ENCODE measurements around the gene GTF3A.

GTF3A gene

DNA sequence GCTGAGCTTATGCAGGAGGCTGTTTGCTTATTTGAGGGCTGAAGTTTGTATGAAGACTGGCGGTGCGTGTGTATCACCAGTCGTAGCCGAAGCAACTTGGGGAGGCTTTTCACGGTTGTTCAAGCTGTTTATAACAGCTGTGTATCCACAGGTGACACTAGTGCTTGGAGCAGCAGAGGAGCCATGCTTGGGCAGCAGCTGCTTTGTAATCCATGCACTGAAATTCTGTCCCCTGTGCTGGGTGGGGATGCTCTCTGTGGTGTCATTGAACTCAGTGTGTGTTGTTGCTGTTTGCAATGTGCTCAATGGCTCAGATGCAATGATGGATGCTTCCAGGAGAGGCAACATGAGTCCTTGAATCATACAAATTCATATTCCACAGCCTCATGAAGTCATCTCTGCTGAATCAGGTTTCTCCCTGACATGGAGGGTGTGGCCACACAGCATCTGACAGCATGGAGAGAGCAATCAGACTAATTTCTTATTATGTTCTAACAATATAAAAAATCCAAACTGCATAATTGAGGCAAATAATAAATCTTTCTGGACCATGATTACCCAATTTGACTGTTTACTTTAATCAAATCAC, 18.8 kb upstream of the GTF3A start:
- DNase-seq (ENCODE audit: low read depth), result no peak

- DNase-seq (ENCODE audit: low read depth), result no peak
Measured at GRCh38 chr13:27406178-27406939, 18.1 kb upstream of the GTF3A start.

- no peak for DNase-seq (ENCODE audit: low read depth)
Measured at GRCh38 chr13:27408074-27408473, 16.3 kb upstream of the GTF3A start.

DNA sequence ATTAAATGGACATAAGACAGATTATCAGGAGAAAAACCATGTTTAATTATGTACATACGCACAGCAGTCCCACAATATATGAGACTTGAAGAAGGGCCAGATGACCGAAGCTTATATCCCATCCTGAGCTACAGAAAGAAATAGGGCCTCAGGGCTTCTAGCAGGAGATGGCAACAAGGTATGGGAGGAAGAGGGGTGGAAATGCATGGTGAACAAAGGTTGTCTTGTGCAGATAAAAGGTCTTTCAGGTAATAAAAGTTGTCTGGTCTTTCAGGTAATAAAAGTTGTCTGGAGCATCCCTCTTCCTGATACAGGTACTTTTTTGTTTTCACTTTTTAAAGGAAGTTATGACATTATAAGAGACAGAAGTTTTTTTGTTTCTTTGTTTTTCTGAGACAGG, 15.4 kb upstream of the GTF3A start:
- no peak for DNase-seq (ENCODE audit: low read depth)

DNA sequence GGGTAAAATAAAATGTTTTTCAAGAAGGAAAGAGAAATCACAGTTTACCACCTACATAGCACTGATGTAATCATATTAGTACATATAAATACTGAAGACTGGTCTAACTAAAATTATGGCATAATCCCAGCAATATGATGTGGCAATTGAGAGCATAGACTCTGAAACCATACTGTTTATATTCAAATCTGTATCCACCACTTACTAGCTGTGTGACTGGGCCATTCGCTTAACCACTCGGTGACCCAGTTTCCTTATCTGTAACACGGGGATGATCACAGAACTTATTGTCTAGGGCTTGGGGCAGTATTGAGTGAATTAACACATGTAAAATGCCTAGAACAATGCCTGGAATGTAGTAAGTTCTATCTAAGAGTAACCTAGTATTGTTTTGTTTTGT, 13.1 kb upstream of the GTF3A start:
- DNase-seq (ENCODE audit: low read depth), result no peak

DNA sequence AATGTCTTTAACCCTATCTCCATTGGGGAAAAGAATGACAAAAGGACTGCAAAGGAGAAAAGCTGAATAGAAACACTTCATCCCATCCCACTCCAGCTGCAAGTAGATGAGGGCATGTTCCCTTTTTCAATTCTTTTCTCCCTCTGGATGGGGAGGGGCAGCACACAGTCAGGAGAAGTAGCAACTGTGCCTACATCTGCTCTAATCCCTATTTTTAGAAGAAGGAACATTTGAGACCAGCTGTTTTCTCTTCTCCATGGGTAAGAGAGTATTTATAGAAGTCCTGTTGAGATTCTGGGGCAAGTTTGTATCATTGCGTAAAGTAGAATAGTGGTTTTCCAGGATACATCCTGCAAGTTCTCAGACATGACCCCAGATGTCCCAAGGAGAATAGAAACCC, 9.3 kb upstream of the GTF3A start:
- DNase-seq (ENCODE audit: low read depth), result no peak

- DNase-seq (ENCODE audit: low read depth), result no peak
Measured at GRCh38 chr13:27419328-27419727, 5.1 kb upstream of the GTF3A start.

DNA sequence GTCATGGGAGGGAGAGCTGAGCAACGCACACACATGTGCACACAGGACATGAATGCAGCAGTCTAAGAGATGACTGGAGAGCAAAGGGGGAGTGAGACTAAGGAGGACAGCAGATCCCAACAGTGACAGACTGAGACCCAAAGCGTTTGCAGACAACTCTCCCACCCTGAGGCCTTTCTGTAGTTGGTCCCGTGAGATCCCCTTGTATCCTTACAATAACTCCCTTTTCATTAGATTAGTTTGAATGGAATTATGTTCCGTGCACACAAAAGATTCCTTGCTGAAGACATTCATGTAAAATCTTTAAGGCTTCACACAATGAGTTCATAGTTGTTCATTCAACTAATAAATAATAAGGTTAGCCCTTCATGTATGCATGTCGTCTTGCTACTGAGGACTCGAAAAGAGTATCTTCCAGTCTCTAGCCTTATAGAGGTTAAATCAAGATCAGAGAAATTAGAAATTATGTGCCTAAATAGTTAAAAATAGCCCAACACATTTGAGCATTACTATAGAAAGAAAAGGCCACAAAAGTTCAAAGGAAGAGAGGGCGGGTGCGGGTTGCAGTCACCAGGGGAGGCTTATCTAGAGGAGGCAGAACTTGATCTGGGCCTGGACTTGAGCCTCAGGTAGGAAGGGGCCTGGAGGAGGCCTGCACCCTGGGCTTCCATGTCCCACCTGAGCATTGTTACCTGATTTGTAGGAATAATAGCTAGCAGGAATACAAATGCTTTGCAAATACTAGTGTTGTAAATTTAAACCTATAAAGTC, 3.1 kb upstream of the GTF3A start:
- no peak for DNase-seq (ENCODE audit: low read depth)

- no peak for DNase-seq (ENCODE audit: low read depth)
Measured at GRCh38 chr13:27423333-27423732, 1.1 kb upstream of the GTF3A start.

GRCh38 chr13:27425158-27425917, 919 bp downstream of the GTF3A start:
- DNase-seq (ENCODE audit: low read depth), result no peak

DNA sequence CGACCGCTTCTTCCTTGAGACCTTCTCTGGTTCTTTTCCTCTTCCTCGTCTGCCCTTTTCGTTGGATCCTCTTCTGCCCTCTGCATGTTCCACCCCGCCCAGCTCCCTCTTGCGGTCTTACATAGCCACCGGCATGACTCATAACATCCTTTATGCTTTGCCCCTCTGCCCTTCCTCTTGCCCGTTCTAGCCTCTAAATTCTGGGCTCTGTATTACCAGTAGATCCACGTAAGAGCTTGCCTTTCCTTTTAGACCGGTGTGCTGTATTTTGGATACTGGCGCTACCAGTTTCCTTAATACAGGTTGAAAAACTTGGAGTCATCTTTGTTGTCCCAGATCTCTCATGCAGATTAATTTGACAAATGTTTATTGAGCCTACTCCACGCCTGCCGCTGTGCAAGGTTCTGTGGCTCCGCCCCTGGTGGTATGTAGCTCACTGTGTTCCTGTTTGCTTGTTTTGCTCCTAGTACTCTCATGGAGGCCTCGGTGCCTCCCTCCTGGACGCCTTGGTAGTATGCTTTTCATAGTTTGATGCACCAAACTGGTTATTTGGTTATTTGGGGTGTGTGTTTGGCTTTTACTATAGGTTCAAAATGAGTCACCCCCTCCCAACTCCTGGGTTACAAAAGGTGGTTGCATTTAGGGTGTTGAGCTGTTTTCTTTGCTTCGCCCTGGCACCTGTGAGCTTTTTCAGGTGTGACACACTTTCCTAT, 1.7 kb downstream of the GTF3A start:
- no peak for DNase-seq (ENCODE audit: low read depth)

DNA sequence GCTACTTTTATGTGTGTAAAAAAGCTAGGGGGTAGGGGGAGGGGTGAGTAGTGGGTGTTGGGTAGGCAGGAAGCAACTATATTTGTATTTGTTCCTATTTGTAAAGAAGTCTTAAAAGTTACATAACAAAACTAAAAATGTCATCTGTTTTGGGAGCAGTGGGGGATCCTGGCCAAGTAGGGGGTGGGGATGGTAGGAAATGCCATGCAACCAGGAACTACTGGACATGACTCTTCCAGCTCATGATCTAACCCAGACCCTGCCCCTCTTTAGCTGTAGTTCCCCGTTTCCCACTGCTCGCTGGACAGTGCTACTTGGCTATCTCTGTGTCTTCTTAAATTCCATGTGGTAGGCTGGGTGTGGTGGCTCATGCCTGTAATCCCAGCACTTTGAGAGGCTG, 3.2 kb downstream of the GTF3A start:
- no peak for DNase-seq (ENCODE audit: low read depth)

DNA sequence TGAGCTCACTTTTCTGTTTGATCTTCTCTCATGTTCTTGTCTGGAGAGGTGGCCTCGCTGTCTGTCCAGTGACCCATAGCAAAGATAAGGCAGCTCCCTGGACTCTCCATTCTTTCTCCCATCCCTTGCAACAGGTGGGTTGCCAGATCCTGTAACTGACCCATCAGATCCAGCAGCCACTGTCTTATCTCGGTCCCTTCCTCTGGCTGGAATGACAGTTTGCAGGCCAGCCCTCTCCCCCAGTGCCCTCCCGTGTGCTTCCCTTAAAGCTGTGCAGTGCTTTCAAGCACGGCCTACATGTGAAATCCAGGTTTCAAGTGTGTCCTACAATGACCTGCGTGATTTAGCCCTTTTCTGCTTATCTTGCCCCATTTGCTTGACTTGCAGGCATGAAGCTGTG, 3.7 kb downstream of the GTF3A start:
- DNase-seq (ENCODE audit: low read depth), result no peak

DNA sequence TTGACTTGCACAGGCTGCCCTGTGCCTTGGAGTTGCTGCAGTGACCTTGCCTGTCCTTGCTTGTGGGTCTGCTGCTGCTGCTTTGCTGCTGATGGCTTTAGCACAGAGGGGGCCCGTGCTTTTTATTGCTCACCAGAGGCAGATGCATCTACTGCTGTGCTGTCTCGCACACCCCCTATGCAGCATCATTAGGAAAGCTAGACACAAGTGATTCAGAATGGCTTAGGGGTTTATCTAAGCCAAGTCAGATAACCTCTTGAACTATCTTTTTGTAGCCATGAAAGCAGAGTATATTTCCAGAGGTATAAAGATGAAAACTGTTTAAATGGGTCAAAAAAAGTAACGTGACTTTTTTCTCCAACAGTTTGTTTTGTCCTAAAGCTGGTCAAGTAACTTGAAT, 7.8 kb downstream of the GTF3A start:
- DNase-seq (ENCODE audit: low read depth), result no peak

DNA sequence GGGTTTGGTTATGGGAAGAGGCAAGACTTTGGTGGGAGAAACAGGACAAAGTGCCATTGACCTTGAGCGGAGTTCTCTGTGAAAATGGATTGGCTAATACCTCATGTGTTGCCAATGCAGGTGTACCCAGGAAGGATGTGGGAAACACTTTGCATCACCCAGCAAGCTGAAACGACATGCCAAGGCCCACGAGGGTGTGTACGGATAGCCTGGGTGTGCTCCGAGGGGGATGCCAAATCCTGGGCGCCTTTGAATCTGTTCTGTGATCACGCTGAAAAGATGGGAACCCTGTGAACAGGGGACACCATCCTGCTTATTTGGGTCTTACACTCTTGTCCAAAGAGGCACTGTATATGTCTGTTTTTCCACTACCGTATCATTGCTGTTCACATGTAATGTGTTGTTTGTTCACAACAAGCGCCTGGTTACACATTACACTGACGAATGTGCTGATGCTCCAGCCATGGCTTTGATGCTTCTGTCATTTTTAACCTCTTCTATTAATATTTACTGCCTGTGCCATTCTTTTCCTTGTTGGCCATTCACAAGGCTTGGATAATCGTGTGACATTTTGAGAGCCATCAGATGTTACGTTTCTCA, 8.3 kb downstream of the GTF3A start:
- DNase-seq (ENCODE audit: low read depth), result no peak

DNA sequence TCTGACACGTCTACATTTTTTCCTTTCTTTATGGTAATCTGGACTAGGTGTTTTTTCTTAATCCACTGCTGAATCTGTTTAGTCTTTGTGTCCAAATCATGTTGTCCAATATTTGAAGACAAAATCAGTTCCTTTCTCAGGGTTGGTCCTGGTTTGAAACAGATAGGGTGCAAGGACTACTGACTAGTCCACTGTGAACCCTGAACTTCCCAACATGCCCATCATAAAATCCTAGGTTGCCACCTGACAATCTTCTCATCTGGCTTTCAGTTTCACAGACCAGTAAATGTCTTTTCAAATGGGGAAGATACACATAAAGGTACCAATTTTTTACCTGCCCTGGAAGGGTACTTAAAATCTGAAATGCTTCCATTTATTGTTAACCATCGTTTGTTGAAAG, 12.7 kb downstream of the GTF3A start:
- DNase-seq (ENCODE audit: low read depth), result no peak

DNA sequence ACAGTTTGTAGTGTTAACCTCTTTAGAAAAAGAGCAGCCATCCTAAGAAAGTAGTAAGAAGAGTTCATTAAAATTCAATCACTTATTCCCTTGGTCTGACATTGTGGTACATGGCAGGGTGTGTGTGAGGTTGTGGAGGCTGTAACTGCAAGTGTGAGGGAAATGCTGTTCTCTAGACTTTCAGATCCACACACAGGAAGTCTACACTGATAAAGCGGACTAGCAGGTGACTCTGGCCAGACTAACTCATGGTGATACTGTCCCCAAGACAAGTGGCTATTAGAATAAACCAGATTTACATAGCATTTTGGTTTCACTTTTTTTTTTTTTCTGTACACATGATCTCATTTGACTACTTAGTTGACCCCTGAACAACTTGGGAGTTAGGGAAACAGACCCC, 16.0 kb downstream of the GTF3A start:
- no peak for DNase-seq (ENCODE audit: low read depth)

- no peak for DNase-seq (ENCODE audit: low read depth)
Measured at GRCh38 chr13:27442071-27442647, 17.7 kb downstream of the GTF3A start.

- DNase-seq (ENCODE audit: low read depth), result no peak
Measured at GRCh38 chr13:27442797-27443196, 18.4 kb downstream of the GTF3A start.

DNA sequence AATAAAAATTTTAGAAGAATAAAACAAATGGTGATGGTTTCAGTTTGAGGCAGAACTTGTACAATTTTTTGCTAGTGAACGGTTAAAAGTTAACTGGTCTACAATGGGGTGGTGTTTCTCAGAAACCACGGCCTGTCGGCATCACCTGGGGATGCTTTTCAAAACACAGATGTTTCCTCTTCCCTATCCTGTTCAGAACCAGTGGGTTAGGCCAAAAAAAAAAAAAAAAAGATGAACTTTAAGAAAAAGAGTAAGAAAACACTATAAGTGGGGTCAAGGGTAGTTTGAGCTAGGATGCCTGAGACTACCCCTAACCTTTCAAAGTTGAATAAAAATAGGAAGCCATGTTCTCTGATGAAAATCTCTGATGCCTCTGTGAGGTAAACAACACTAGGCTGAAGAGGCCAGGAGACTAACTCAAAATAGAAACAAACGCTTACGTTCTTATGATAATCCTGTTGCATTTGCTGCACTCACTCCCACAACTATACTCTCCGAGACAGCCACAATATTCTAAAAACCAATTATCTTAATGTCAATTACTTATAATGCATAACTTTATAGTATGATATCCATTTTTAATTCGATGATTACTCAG, 22.7 kb downstream of the GTF3A start:
- DNase-seq (ENCODE audit: low read depth), result no peak

DNA sequence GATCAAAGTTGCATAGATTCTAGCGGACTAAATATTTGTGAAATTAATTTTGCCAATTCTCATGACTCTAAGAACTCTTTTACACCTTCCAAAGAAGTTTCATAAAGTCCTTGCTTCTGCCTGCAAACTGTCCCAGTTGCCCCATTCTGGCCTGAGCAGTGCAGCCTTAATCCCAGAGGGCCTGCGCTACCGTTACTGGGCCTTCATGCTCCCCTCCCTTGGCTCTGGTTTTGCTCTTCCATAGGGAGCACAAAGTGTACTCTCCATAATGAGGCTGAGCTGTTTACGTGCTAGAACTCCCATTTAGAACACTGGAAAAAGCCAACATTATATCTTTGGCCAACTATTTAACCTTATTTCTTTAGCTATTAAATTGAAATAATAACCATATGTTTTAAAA, 23.9 kb downstream of the GTF3A start:
- DNase-seq (ENCODE audit: low read depth), result no peak

All from HS-5 (cell line).